Right lobe of liver (tissue), 6 donors: Measurements from ENCODE around the gene RAB28. TPM values are rescaled to one million over a fixed set of nuclear protein-coding genes. Genes with fewer than 3 reads are reported as not detected.

Experiments
- ATAC-seq, 4 donors: fragments of 200-7000 bp; cut with Tn5 transposase; one replicate each; pipeline ENCODE4 v1.9.1; 2020; ENCODE audit warnings: mild to moderate bottlenecking in 4 of 4, moderate library complexity in 4 of 4
- DNase-seq, 3 donors: peaks; one replicate each; pipeline ENCODE4 v3.0.0-alpha.2; 2020
- H3K27ac ChIP-seq, 3 donors: fragments of 200-600 bp; one replicate each; pipeline ENCODE4 v1.8.0; 2022
- H3K27me3 ChIP-seq, 2 donors: fragments of 200-600 bp; one replicate each; pipeline ENCODE4 v1.8.0; 2022
- H3K36me3 ChIP-seq, 4 donors: fragments of 200-600 bp; sonication (generic) in 1 of 4; one replicate each; pipeline versions ENCODE4 v1.5.1 to v1.8.0; 2017 to 2022; ENCODE audit warnings: control low read depth in 1 of 4
- H3K4me1 ChIP-seq, 4 donors: fragments of 200-600 bp; sonication (generic) in 1 of 4; one replicate each; pipeline versions ENCODE4 v1.5.1 to v1.8.0; 2017 to 2022; ENCODE audit warnings: control low read depth in 1 of 4
- H3K4me3 ChIP-seq, 3 donors: fragments of 200-600 bp; one replicate each; pipeline ENCODE4 v1.8.0; 2022
- H3K9me3 ChIP-seq, 4 donors: fragments of 200-600 bp; sonication (generic) in 1 of 4; one replicate each; pipeline versions ENCODE4 v1.5.1 to v1.8.0; 2017 to 2022; ENCODE audit warnings: control low read depth in 1 of 4
- CTCF ChIP-seq, 4 donors: fragments of 200-600 bp in 3 of 4; fragments of 450-650 bp in 1 of 4; IDR thresholded peaks; one replicate each; pipeline versions ENCODE4 v1.5.1 to v1.8.0; 2016 to 2022; ENCODE audit warnings: antibody characterized with exemption in 4 of 4, mild to moderate bottlenecking in 2 of 4
- POLR2A ChIP-seq: fragments of 450-650 bp; IDR thresholded peaks from one replicate; pipeline ENCODE4 v1.6.1; 2017; ENCODE audit warnings: antibody characterized with exemption, mild to moderate bottlenecking
- WGBS: methylation state at CpG from one replicate; pipeline ENCODE4 v1.1.6; 2018; ENCODE audit warnings: low coverage, low lambda C conversion rate; ENCODE audit not compliant: insufficient coverage; ENCODE audit errors: missing lambda C conversion rate; 5-methylcytosine and 5-hydroxymethylcytosine counted together
- intact Hi-C, 2 donors: fragments of 100-400 bp; cut with DNase I; formaldehyde crosslinking; loops; one replicate each; pipeline versions ENCODE4 v1.11.2 to v1.14.1; 2022
- total RNA-seq, 6 experiments: library from RNA; depleted of rRNA in 2 of 6; stranded (reverse); fragments of >200 nt in 2 of 6; fragmentation: NEBNext Ultra II Directional in 3 of 6; extraction: Animal tissue kit (Norgen Biotek cat#: 25700) in 3 of 6; gene quantifications; one replicate each; pipeline versions ENCODE4 v1.1.0 to v1.2.4, GENCODE V29; 2016 to 2023
- donor health status: DM: no; HTN: yes; CAD: no.
- donor health status: DM: no; HTN: no; CAD: no.
- donor health status: DM: no; HTN: no; CAD: no.
- donor health status: DM: no; HTN: yes; CAD: no.
- donor health status: DM: no; HTN: yes; CAD: no.

The RAB28 gene
- total RNA-seq, 6 experiments from 2014 or later, result 3.8 to 5.8 (median 5.1) TPM

- intact Hi-C loops, result no loop called here
- H3K36me3 ChIP-seq, result no peaks in the 10 kb centered on the region
- H3K9me3 ChIP-seq, result no peaks in the 10 kb centered on the region
- H3K27me3 ChIP-seq, result no peaks in the 10 kb centered on the region
- WGBS, result 100% methylated on average over 2 of the region's 3 CpGs
- H3K4me3 ChIP-seq, result no peak overlapping the region
- ATAC-seq, result no peak
- DNase-seq, result no peak
- no peak overlapping the region for H3K27ac ChIP-seq
- TF ChIP-seq CTCF (IDR thresholded peaks at IDR 0.05), result no peak
- TF ChIP-seq POLR2A, result no peak
- no peaks in the 10 kb centered on the region for H3K4me1 ChIP-seq
Measured at GRCh38 chr4:13349096-13349495, 135.0 kb downstream of the RAB28 start.

GRCh38 chr4:13348216-13348615 lies 135.9 kb downstream of the RAB28 start:
- TF ChIP-seq CTCF (IDR thresholded peaks at IDR 0.05) (no peak), POLR2A (no peak)
- WGBS, result 71% methylated on average over 1 of the region's 3 CpGs
- H3K27ac ChIP-seq, result no peak overlapping the region
- no peaks in the 10 kb centered on the region for H3K36me3 ChIP-seq
- ATAC-seq (no peak), DNase-seq (no peak)
- H3K4me3 ChIP-seq, result no peak overlapping the region
- no peaks in the 10 kb centered on the region for H3K9me3 ChIP-seq
- no peaks in the 10 kb centered on the region for H3K27me3 ChIP-seq
- intact Hi-C loops, result no loop called here
- no peaks in the 10 kb centered on the region for H3K4me1 ChIP-seq

GRCh38 chr4:13347517-13348125 lies 136.5 kb downstream of the RAB28 start:
- intact Hi-C loops, result no loop called here
- H3K27ac ChIP-seq, result no peak overlapping the region
- H3K4me1 ChIP-seq, result no peaks in the 10 kb centered on the region
- no peaks in the 10 kb centered on the region for H3K36me3 ChIP-seq
- 67% methylated on average over 4 of the region's 4 CpGs for WGBS
- no peak overlapping the region for H3K4me3 ChIP-seq
- ATAC-seq, result no peak
- TF ChIP-seq POLR2A (no peak), CTCF (IDR thresholded peaks at IDR 0.05) (no peak)
- no peaks in the 10 kb centered on the region for H3K9me3 ChIP-seq
- H3K27me3 ChIP-seq, result no peaks in the 10 kb centered on the region
- no peak for DNase-seq

GRCh38 chr4:13344216-13344615 lies 139.9 kb downstream of the RAB28 start:
- Histone ChIP-seq H3K27me3 (no peaks in the 10 kb centered on the region), H3K4me1 (no peaks in the 10 kb centered on the region), H3K9me3 (no peaks in the 10 kb centered on the region), H3K4me3 (no peak overlapping the region), H3K27ac (no peak overlapping the region), H3K36me3 (no peaks in the 10 kb centered on the region)
- TF ChIP-seq CTCF (IDR thresholded peaks at IDR 0.05) (no peak), POLR2A (no peak)
- ATAC-seq (no peak), DNase-seq (no peak)
- WGBS, result 80% methylated on average over 2 of the region's 2 CpGs
- intact Hi-C loops, result no loop called here

GRCh38 chr4:13340672-13341071 lies 143.5 kb downstream of the RAB28 start:
- intact Hi-C loops, result no loop called here
- no peak overlapping the region for H3K4me3 ChIP-seq
- ATAC-seq, result no peak

More at GRCh38 chr4:13340672-13341071, 143.5 kb downstream of the RAB28 start:
- no peak for TF ChIP-seq POLR2A
- no peak for TF ChIP-seq CTCF (IDR thresholded peaks at IDR 0.05)
- Histone ChIP-seq H3K4me1 (no peaks in the 10 kb centered on the region), H3K36me3 (no peaks in the 10 kb centered on the region), H3K27ac (no peak overlapping the region), H3K27me3 (no peaks in the 10 kb centered on the region), H3K9me3 (no peaks in the 10 kb centered on the region)
- no peak for DNase-seq
